IPS-20b (cell line): ENCODE measurements around the gene RFESD.
"Not testable (repeated sequence)": the region's sequence is repeated elsewhere in the genome, so short reads cannot be mapped to it uniquely, and the experiment has no call there.

Experiments
- H3K27ac ChIP-seq: one replicate; pipeline ENCODE4 v1.5.1; 2013; ENCODE audit warnings: low read length
- H3K27me3 ChIP-seq: 2 replicates; pipeline ENCODE4 v1.6.1; 2013; ENCODE audit warnings: mild to moderate bottlenecking, low read length, inconsistent platforms; ENCODE audit not compliant: insufficient read depth
- H3K36me3 ChIP-seq: 2 replicates; pipeline ENCODE4 v1.6.1; 2013; ENCODE audit warnings: low read depth, mild to moderate bottlenecking, inconsistent platforms, low read length, moderate library complexity; ENCODE audit not compliant: insufficient read depth
- H3K4me1 ChIP-seq: 2 replicates; pipeline ENCODE4 v1.6.1; 2013; ENCODE audit warnings: mild to moderate bottlenecking, control low read depth, inconsistent platforms, low read length, moderate library complexity; ENCODE audit not compliant: insufficient read depth
- H3K4me3 ChIP-seq: 2 replicates; pipeline ENCODE4 v1.5.1; 2013; ENCODE audit warnings: mild to moderate bottlenecking, low read length, inconsistent platforms
- H3K9ac ChIP-seq: 2 replicates; pipeline ENCODE4 v1.6.1; 2013; ENCODE audit warnings: low read depth, mild to moderate bottlenecking, inconsistent platforms, low read length, moderate library complexity
- H3K9me3 ChIP-seq: 2 replicates; pipeline ENCODE4 v1.6.1; 2013; ENCODE audit warnings: mild to moderate bottlenecking, low read depth, low read length, inconsistent platforms; ENCODE audit not compliant: insufficient read depth

The RFESD gene

GRCh38 chr5:95631255-95631958 lies 15.2 kb upstream of the RFESD start:
- H3K27me3 ChIP-seq = no peaks in the 10 kb centered on the region
- H3K4me3 ChIP-seq = no peak overlapping the region
- H3K9me3 ChIP-seq = peaks cover 15% of the 10 kb centered on the region
- no peak overlapping the region for H3K27ac ChIP-seq
- H3K9ac ChIP-seq = no peak overlapping the region
- H3K4me1 ChIP-seq = no peaks in the 10 kb centered on the region
- no peaks in the 10 kb centered on the region for H3K36me3 ChIP-seq

DNA sequence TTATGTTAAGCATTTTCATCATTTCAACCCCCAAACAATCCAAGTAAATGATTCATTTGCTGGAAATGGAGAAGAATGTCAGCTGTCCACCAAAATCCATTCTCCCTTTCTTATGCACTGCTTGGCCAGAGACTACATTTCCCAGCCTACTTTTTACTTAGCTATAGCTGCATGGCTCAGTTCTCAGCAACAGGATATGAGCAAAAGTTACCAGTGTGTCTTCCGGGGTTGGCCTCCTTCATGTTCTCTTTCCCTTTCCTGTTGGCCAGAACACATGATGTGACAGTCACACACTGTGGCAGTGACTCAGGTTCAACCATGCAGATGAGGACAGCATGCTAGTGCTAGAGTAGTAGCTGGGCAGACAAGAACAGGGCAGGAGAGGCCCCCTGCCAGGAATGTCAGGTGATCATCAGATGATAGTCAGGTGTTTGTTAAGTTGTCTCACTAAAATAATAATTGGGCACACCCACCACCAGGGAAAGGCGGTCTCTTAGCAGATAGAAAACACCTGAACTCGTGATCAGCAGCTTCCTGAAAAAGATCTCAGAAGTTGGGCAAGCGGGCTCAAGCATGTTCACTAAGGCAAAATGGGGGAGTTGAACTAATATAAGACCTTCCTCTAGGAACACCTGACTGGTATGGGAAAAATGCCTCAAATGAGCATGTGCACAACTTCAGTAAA lies 14.4 kb upstream of the RFESD start:
- H3K27me3 ChIP-seq = no peaks in the 10 kb centered on the region
- H3K4me3 ChIP-seq = no peak overlapping the region

GRCh38 chr5:95632942-95633341 lies 13.6 kb upstream of the RFESD start:
- H3K9me3 ChIP-seq = peaks cover 15% of the 10 kb centered on the region
- not testable (repeated sequence) for H3K27me3 ChIP-seq, H3K4me1 ChIP-seq, H3K4me3 ChIP-seq, H3K27ac ChIP-seq, H3K9ac ChIP-seq, H3K36me3 ChIP-seq

More for the DNA sequence above, 14.4 kb upstream of the RFESD start:
- Histone ChIP-seq H3K9me3 (peaks cover 15% of the 10 kb centered on the region), H3K36me3 (no peaks in the 10 kb centered on the region), H3K9ac (no peak overlapping the region), H3K4me1 (no peaks in the 10 kb centered on the region), H3K27ac (no peak overlapping the region)

DNA sequence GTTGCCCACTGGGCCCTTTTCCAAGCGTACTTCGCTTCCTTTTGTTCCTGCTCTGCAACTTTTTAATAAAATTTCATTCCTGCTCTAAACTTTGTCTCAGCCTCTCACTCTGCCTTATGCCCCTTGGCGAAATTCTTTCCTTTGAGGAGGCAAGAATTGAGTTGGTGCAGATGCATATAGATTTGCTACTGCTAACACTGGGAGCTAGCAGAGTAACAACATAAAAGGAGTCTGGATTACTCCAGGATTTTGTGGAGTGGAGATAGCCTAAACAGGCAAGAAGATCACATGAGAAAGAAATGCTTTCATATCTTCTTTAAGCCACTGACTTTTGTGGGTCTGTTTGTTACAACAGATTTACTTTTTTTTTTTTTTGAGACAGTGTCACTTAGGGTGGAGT lies 12.9 kb upstream of the RFESD start:
- H3K9ac ChIP-seq = no peak overlapping the region
- H3K9me3 ChIP-seq = peaks cover 10% of the 10 kb centered on the region
- no peak overlapping the region for H3K4me3 ChIP-seq
- H3K27ac ChIP-seq = no peak overlapping the region
- H3K4me1 ChIP-seq = no peaks in the 10 kb centered on the region
- no peaks in the 10 kb centered on the region for H3K27me3 ChIP-seq
- H3K36me3 ChIP-seq = no peaks in the 10 kb centered on the region

DNA sequence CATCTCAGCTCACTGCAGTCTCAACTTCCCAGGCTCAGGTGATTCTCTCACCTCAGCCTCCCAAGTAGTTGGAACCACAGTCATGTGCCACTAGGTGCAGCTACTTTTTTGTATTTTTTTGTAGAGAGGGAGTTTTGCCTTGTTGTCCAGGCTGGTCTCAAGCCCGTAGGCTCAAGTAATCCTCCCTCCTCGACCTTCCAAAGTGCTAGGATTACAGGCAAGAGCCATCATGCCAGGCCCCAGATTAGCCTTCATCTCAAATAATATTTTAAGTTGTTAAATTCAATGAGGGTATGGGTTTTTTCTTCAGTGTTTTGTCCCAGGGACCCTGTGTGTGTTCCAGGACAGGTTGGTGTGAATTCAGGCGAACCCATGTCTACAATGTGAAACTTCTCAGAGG lies 12.5 kb upstream of the RFESD start:
- Histone ChIP-seq H3K27ac (no peak overlapping the region), H3K36me3 (no peaks in the 10 kb centered on the region), H3K4me1 (no peaks in the 10 kb centered on the region), H3K9ac (no peak overlapping the region), H3K9me3 (peaks cover 5% of the 10 kb centered on the region), H3K4me3 (no peak overlapping the region), H3K27me3 (no peaks in the 10 kb centered on the region)

DNA sequence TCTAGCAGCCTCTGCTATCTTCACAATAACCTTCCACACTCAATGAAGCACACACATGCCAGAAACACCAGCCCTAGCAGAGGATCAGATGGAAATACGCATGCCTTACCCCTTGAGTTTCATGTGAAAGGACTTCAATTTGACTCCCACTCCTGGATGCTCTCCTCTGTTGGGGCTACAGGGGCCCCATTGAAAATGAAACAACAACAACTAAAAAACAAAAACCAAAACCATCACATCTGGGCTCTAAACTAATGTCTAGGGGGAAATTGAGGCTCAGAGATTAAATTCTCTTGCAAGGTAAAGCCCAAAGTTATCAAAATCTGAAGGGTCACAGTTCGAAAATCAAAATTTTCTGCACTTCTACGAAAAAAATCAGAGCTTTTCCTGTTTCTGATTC lies 7.9 kb upstream of the RFESD start:
- Histone ChIP-seq H3K9ac (no peak overlapping the region), H3K4me1 (no peaks in the 10 kb centered on the region), H3K4me3 (no peak overlapping the region), H3K27ac (no peak overlapping the region), H3K9me3 (no peaks in the 10 kb centered on the region), H3K27me3 (no peaks in the 10 kb centered on the region), H3K36me3 (no peaks in the 10 kb centered on the region)

DNA sequence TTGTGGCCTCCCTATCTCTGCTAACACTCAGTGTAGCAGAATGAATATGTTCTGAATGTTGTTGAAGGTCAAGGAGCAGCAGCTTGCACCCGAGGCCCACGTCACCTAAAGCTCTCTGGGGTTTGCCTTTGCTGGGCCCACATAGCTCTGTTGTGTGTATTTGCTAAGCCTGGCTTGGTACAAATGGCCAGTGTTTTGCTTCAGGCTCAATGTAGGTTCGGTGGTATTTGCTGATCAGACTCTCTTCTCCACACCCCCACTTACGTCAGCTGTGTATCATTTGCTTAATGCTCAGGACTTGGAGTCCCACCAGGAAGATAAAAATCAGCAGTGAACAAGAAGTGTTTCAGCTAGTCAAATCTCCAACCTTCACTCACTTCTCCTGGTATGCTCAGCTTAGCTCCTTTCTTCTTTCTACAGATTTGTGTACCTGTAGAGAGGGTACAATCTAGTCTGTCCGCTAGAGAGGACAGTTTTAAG lies 4.8 kb upstream of the RFESD start:
- Histone ChIP-seq H3K27ac (no peak overlapping the region), H3K4me3 (no peak overlapping the region), H3K4me1 (no peaks in the 10 kb centered on the region)

GRCh38 chr5:95643152-95643551 lies 3.4 kb upstream of the RFESD start:
- Histone ChIP-seq H3K27ac (no peak overlapping the region), H3K4me3 (no peak overlapping the region), H3K36me3 (no peaks in the 10 kb centered on the region), H3K9me3 (no peaks in the 10 kb centered on the region), H3K27me3 (no peaks in the 10 kb centered on the region), H3K9ac (no peak overlapping the region), H3K4me1 (no peaks in the 10 kb centered on the region)

More for the DNA sequence above, 4.8 kb upstream of the RFESD start:
- Histone ChIP-seq H3K27me3 (no peaks in the 10 kb centered on the region), H3K36me3 (no peaks in the 10 kb centered on the region), H3K9ac (no peak overlapping the region), H3K9me3 (no peaks in the 10 kb centered on the region)

GRCh38 chr5:95644351-95645042 lies 2.1 kb upstream of the RFESD start:
- Histone ChIP-seq H3K4me3 (no peak overlapping the region), H3K27ac (no peak overlapping the region), H3K27me3 (no peaks in the 10 kb centered on the region), H3K4me1 (no peaks in the 10 kb centered on the region), H3K9ac (no peak overlapping the region), H3K36me3 (no peaks in the 10 kb centered on the region), H3K9me3 (no peaks in the 10 kb centered on the region)

GRCh38 chr5:95646226-95646568 lies 380 bp upstream of the RFESD start:
- H3K27ac ChIP-seq, H3K9ac ChIP-seq, H3K4me1 ChIP-seq, H3K9me3 ChIP-seq, H3K36me3 ChIP-seq, H3K27me3 ChIP-seq: not testable (repeated sequence)
- H3K4me3 ChIP-seq = peak overlapping the region; percentile 78; the same call in 1 of the 2 replicates

DNA sequence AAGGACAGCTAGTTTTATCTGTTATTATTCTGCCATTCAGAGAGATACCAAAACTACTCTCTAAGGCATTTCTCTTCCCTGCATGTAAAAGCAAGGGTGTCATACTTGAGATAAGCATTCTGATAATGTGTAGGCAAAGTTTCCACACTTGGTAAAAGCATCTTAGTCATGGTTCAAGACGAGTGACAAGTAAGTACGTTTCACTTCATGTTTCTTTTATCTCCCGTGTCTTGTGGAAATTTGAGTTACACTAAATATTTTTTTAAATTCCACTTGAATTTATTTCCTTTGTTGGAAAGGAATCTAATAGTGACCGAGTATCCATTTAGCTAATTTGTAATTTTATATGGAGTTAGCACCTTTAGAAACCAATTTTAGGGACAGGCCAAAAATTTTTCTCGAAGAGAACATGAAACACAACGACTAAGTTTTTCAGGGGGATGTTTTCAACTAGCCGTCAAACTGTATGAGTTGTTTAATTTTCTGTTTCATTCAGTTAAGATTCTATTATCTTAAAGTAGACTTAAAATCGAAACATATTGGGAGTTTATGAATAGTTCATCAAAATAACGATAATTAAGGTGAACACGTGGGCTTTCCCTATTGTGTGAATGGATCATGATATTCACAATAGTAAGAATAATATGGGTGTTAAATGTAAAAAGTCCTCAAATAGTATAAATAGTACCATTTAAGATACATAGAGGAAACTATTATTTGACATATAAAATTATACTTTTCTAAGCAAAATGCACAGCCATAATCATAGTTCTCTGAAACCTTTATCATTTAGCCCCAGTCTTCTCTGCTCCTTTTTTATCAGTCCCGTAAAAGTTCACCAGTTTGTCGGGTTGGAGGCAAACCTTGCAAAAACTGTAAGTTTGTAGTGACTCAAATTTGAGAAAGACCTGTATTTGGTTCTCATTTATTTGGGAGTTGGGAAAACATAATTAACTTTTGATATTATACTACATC lies 1.6 kb downstream of the RFESD start:
- no peaks in the 10 kb centered on the region for H3K4me1 ChIP-seq
- no peaks in the 10 kb centered on the region for H3K36me3 ChIP-seq
- H3K4me3 ChIP-seq = no peak overlapping the region
- no peaks in the 10 kb centered on the region for H3K27me3 ChIP-seq
- H3K9ac ChIP-seq = no peak overlapping the region
- H3K9me3 ChIP-seq = no peaks in the 10 kb centered on the region
- H3K27ac ChIP-seq = no peak overlapping the region
